Large intestine (tissue), 3 donors: Measurements from ENCODE around the gene CLASP1. TPM values are rescaled to one million over a fixed set of nuclear protein-coding genes. Genes with fewer than 3 reads are reported as not detected.
"Not testable (repeated sequence)": the region's sequence is repeated elsewhere in the genome, so short reads cannot be mapped to it uniquely, and the experiment has no call there.

Experiments used
- DNase-seq, 2 donors: peaks; one replicate each; pipeline versions ENCODE4 v3.0.0 to v3.0.0-alpha.2; 2013
- H3K27ac ChIP-seq: one replicate; pipeline ENCODE4 v1.5.1; 2013; ENCODE audit warnings: low read length
- H3K27me3 ChIP-seq: 2 replicates; pipeline ENCODE4 v1.6.1; 2013; ENCODE audit warnings: low read length; ENCODE audit not compliant: control insufficient read depth, insufficient read depth
- H3K36me3 ChIP-seq: 2 replicates; pipeline ENCODE4 v1.6.1; 2013; ENCODE audit warnings: low read length; ENCODE audit not compliant: control insufficient read depth, insufficient read depth
- H3K4me1 ChIP-seq: one replicate; pipeline ENCODE4 v1.6.1; 2013; ENCODE audit warnings: low read length; ENCODE audit not compliant: control insufficient read depth, insufficient read depth
- H3K4me3 ChIP-seq: one replicate; pipeline ENCODE4 v1.5.1; 2013; ENCODE audit warnings: low read length
- H3K9me3 ChIP-seq: one replicate; pipeline ENCODE4 v1.6.1; 2013; ENCODE audit warnings: mild to moderate bottlenecking, low read depth, low read length, moderate library complexity; ENCODE audit not compliant: control insufficient read depth
- WGBS: methylation state at CpG from one replicate; pipeline ENCODE4 v1.1.5; 2013; ENCODE audit warnings: low lambda C conversion rate; ENCODE audit not compliant: insufficient coverage; 5-methylcytosine and 5-hydroxymethylcytosine counted together
- polyA plus RNA-seq: library from polyadenylated mRNA; unstranded; fragments of 120-200 nt; gene quantifications from one replicate; pipeline ENCODE4 v1.2.1, GENCODE V29; 2013

The CLASP1 gene
- polyA plus RNA-seq, 1 donor, result 31.8 TPM

- no CpG with 5 or more reads among the region's 6 CpGs for WGBS
- H3K27me3 ChIP-seq, result no peaks in the 10 kb centered on the region
- no peak overlapping the region for H3K27ac ChIP-seq
- H3K9me3 ChIP-seq, result no peaks in the 10 kb centered on the region
- H3K4me1 ChIP-seq, result peaks cover 5% of the 10 kb centered on the region
- no peaks in the 10 kb centered on the region for H3K36me3 ChIP-seq
- no peak overlapping the region for H3K4me3 ChIP-seq
- no peak for DNase-seq
Observed at GRCh38 chr2:121329786-121330185, 319.5 kb downstream of the CLASP1 start.

GRCh38 chr2:121326628-121327027, 322.6 kb downstream of the CLASP1 start:
- DNase-seq, result no peak
- WGBS, result no CpG with 5 or more reads among the region's 8 CpGs
- Histone ChIP-seq H3K27me3 (no peaks in the 10 kb centered on the region), H3K36me3 (no peaks in the 10 kb centered on the region), H3K4me1 (no peaks in the 10 kb centered on the region), H3K27ac (no peak overlapping the region), H3K4me3 (no peak overlapping the region), H3K9me3 (no peaks in the 10 kb centered on the region)

GRCh38 chr2:121324601-121325000, 324.7 kb downstream of the CLASP1 start:
- Histone ChIP-seq H3K36me3 (no peaks in the 10 kb centered on the region), H3K4me3 (no peak overlapping the region), H3K27ac (no peak overlapping the region), H3K4me1 (no peaks in the 10 kb centered on the region), H3K27me3 (no peaks in the 10 kb centered on the region), H3K9me3 (no peaks in the 10 kb centered on the region)
- no CpG with 5 or more reads among the region's 7 CpGs for WGBS
- no peak for DNase-seq

- no CpG with 5 or more reads among the region's 8 CpGs for WGBS
- no peaks in the 10 kb centered on the region for H3K36me3 ChIP-seq
- no peak overlapping the region for H3K4me3 ChIP-seq
- no peaks in the 10 kb centered on the region for H3K4me1 ChIP-seq
- H3K27me3 ChIP-seq, result no peaks in the 10 kb centered on the region
- H3K9me3 ChIP-seq, result no peaks in the 10 kb centered on the region
- no peak for DNase-seq
- no peak overlapping the region for H3K27ac ChIP-seq
Observed at GRCh38 chr2:121321476-121321875, 327.8 kb downstream of the CLASP1 start.

- no peaks in the 10 kb centered on the region for H3K4me1 ChIP-seq
- H3K9me3 ChIP-seq, result no peaks in the 10 kb centered on the region
- H3K36me3 ChIP-seq, result no peaks in the 10 kb centered on the region
- H3K27me3 ChIP-seq, result no peaks in the 10 kb centered on the region
- no peak for DNase-seq
- no CpG with 5 or more reads among the region's 3 CpGs for WGBS
- no peak overlapping the region for H3K27ac ChIP-seq
- H3K4me3 ChIP-seq, result no peak overlapping the region
Observed at GRCh38 chr2:121319941-121320340, 329.3 kb downstream of the CLASP1 start.

GRCh38 chr2:121316986-121317385, 332.3 kb downstream of the CLASP1 start:
- no peak for DNase-seq
- Histone ChIP-seq H3K27me3 (no peaks in the 10 kb centered on the region), H3K9me3 (no peaks in the 10 kb centered on the region), H3K36me3 (no peaks in the 10 kb centered on the region), H3K4me1 (no peaks in the 10 kb centered on the region), H3K4me3 (no peak overlapping the region), H3K27ac (no peak overlapping the region)
- no CpG with 5 or more reads among the region's 7 CpGs for WGBS

- DNase-seq, H3K36me3 ChIP-seq, H3K4me3 ChIP-seq, H3K27ac ChIP-seq, H3K9me3 ChIP-seq, H3K4me1 ChIP-seq, H3K27me3 ChIP-seq: not testable (repeated sequence)
- WGBS, result 96% methylated on average over 4 of the region's 15 CpGs
Observed at GRCh38 chr2:121313701-121314100, 335.6 kb downstream of the CLASP1 start.

GRCh38 chr2:121309801-121310200, 339.5 kb downstream of the CLASP1 start:
- Histone ChIP-seq H3K9me3 (no peaks in the 10 kb centered on the region), H3K4me3 (no peak overlapping the region), H3K27ac (no peak overlapping the region), H3K36me3 (no peaks in the 10 kb centered on the region), H3K27me3 (peaks cover 9% of the 10 kb centered on the region), H3K4me1 (no peaks in the 10 kb centered on the region)
- DNase-seq, result no peak
- no CpG with 5 or more reads among the region's 3 CpGs for WGBS

- DNase-seq, result no peak
- Histone ChIP-seq H3K4me1 (no peaks in the 10 kb centered on the region), H3K36me3 (no peaks in the 10 kb centered on the region), H3K27me3 (peaks cover 9% of the 10 kb centered on the region), H3K9me3 (no peaks in the 10 kb centered on the region), H3K4me3 (no peak overlapping the region), H3K27ac (no peak overlapping the region)
Observed at GRCh38 chr2:121309323-121309722, 339.9 kb downstream of the CLASP1 start.

- 100% methylated on average over 2 of the region's 2 CpGs for WGBS
- H3K4me1 ChIP-seq, result no peaks in the 10 kb centered on the region
- DNase-seq, result no peak
- H3K9me3 ChIP-seq, result no peaks in the 10 kb centered on the region
- no peak overlapping the region for H3K4me3 ChIP-seq
- no peaks in the 10 kb centered on the region for H3K36me3 ChIP-seq
- peaks cover 9% of the 10 kb centered on the region for H3K27me3 ChIP-seq
- H3K27ac ChIP-seq, result no peak overlapping the region
Observed at GRCh38 chr2:121307048-121307447, 342.2 kb downstream of the CLASP1 start.

GRCh38 chr2:121304941-121305340, 344.3 kb downstream of the CLASP1 start:
- Histone ChIP-seq H3K4me1 (no peaks in the 10 kb centered on the region), H3K36me3 (no peaks in the 10 kb centered on the region), H3K9me3 (no peaks in the 10 kb centered on the region), H3K27me3 (peaks cover 8% of the 10 kb centered on the region), H3K4me3 (no peak overlapping the region), H3K27ac (no peak overlapping the region)
- no CpG with 5 or more reads among the region's 2 CpGs for WGBS
- no peak for DNase-seq
